NCI-H524 treated with DMSO at 0.1 percent for 48 hours (cell line): ENCODE measurements around the gene MYO6.
"Not testable (repeated sequence)": the region's sequence is repeated elsewhere in the genome, so short reads cannot be mapped to it uniquely, and the experiment has no call there.

Experiments
- DNase-seq: peaks from one replicate; lab custom pipeline; 2025; lab: John Stamatoyannopoulos, UW

MYO6 gene

DNA sequence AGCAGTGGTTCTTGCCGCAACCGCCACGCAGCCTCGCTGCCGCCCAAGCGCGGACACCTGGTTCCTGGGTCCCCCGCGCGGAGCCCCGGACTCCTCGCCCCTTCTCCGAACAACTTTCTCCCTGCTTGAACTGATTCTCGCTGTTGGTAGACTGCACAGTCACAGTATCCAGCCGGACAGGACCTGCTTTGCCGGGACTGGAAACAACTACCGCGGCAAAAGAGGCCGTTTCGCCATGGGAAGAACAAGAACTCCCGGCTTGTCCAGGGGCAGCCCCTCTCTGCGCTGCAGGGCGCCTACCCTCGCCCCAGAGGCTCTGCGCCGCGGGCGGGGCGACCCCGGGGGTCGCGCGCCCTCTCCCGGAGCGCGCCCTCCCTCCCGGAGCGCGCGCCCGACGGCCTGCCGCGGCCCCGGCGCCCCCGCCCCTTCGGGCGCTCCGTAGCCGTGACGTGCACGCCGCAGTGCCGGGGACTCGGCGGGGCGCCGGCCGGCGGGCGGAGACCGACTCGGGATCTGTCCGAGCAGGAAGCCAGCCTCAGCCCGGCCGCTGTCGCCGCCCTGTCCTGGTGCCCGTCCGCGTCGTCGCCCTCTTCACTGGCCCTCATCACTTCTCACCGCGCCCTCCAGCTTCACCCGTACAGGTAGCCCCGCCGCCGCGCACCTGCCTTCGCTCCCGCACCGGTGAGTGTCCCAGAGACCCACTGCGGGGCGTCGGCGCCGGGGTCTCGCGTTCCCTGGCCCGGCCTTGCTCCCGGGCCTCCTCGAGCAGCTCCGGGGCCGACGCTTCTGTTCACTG, at the start of gene MYO6:
MYO6 (plus strand) TSS at position 497 of the 796 bp plus-strand sequence. CDS start 68,309 bp downstream, outside the sequence.
- DNase-seq = no peak

DNA sequence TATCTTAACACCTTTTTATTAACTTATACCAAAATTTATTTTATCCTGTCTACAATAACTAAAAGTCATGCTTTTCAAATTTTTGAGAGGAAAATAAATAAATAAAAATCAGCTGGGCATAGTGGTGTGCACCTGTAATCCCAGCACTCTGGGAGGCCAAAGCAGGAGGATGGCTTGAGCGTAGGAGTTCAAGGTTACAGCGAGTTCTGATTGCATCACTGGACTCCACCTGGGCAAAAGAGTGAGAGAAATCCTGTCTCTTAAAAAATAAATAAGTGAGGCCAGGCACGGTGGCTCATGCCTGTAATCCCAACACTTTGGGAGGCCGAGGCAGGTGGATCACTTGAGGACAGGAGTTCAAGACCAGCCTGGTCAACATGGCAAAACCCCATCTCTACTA, 40.7 kb upstream of the MYO6 start:
- DNase-seq = not testable (repeated sequence)

DNA sequence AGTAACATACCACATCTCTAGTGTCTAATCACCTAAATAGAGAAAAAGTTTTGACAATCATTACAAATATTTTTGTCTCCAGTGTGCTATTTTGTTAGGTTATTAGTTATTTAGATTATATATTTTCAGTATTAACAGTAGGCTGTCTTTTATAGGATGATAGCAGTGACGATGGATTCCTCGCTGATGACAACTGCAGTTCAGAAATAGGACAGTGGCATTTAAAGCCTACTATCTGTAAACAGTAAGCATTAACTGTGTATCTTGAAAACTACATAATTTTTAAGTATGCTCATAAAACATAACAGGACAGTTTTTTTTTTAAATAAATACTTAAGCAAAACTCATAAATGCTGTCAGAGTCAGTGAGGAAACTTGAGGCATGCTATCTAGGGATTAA, 37.9 kb upstream of the MYO6 start:
- no peak for DNase-seq

DNA sequence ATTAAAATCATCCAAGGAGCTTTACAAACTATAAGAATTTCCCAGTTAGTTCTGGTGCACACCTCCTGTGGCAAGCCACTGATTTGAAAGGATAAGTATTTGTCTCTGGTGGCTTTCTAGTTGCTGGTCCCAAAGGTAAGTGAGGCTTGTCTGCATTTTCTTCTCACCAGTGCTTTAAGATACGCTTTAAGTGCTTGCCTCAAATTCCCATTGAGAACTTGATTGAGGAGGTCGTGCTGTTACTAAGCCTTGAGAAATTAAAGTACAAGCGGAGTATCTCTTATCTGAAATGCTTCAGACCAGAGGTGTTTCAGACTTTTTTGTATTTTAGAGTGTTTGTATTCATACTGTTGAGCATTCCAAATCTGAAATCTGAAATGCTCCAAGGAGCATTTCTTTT, 29.9 kb upstream of the MYO6 start:
- DNase-seq = no peak

DNA sequence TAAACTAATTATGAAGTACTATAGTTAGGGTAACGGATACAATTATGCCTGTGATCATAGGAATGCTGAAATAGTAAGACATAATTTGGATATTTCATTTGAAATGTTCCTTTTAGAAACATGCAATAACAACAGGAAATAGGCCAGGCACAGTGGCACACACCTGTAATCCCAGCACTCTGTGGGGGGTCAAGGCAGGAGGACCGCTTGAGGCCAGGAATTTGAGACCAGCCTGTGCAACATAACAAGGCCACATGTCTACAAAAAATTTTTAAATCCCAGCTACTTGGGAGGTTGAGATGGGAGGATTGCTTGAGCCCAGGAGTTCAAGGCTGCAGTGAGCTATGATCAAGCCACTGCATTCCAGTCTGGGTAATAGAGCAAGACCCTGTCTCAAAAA, 25.7 kb upstream of the MYO6 start:
- DNase-seq = no peak

DNA sequence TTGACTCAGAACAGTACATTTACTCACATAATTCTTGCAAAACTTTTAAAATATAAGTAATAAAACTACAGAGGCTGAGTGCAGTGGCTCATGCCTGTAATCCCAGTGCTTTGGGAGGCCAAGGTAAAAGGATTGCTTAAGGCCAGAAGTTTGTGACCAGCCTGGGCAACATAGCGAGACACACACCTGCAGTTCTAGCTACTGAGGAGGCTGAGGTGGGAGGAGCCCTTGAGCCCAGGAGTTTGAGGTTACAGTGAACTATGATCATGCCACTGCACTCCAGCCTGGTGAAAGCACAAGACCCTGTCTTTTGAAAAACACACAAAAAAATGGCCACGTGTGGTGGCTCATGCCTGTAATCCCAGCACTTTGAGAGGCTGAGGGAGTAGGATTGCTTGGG, 21.8 kb upstream of the MYO6 start:
- DNase-seq = no peak

DNA sequence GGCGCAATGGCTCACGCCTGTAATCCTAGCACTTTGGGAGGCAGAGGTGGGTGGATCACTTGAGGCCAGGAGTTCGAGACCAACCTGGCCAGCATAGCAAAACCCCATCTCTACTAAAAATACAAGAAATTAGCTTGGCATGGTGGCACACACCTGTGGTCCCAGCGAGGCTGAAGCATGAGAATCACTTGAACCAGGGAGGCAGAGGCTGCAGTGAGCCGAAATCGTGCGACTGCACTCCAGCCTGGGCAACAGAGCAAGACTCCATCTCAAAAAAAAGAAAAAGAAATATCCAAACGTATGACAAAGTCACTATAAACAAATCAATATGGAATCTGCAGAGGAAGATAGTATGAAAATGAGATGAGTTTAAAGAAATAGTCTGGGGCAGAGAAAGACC, 18.0 kb upstream of the MYO6 start:
- not testable (repeated sequence) for DNase-seq

DNA sequence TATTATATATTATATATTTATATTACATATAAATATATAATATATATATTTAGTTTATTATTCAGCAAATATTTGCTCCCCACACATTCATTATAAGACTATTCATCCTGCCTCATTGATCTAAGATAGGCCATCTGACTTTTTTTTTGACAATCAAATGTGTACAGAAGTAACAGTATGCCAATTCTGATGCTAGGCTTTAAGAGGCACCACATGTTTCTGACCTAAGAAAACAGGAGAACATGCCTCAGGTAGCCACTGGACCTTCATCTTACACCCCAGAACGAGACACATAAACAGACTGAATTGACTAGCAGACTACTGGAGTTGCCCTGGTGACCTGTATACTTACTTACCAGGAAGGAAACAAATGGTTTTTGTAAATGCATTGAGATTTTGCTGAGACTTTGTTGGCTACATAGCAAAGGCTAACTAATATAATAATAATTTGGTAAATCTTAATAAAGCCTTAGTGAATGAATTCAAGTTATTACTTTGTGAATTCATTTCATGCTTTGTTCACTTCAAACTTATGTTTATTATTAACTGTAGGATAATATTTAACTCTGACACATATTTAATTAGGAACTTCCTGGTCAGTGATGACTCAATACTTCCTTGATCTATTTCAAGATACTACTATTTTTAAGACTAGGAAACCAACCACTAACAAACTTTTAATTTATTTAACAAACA, 13.4 kb upstream of the MYO6 start:
- DNase-seq = no peak

DNA sequence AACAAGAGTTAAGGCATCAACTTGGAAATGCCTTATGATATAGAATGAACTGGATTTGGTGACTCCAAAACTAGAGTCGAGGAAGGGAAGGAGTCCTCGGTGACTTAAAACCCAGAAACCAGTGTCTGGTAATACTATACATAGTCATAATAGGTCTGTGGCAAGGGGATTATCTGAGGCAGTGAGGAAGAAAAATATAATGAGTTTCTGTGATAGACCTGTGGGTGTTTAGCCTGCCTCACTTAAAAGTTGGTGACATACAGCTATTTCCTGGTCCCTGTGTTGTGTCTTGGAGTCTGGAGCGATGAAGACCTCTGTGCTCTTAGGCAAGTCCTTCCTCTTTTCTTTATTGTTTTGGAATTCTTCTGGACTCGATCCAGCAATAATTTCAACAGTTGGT, 5.1 kb upstream of the MYO6 start:
- no peak for DNase-seq

DNA sequence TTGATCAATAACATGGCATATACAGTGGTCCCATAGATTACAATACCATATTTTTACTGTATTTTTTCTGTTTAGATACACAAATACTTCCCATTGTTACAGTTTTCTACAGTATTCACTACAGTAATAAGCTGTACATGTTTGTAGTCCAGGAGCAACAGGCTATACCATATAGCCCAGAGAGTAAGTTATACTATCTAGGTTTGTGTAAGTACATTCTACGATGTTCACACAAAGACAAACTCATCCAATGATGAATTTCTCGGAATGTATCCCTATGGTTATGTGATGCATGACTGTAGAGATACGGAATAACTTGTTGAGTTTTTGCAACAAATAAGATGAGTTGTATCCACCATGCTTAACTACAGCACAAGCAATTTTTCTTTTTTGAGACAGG, 3.6 kb upstream of the MYO6 start:
- no peak for DNase-seq

DNA sequence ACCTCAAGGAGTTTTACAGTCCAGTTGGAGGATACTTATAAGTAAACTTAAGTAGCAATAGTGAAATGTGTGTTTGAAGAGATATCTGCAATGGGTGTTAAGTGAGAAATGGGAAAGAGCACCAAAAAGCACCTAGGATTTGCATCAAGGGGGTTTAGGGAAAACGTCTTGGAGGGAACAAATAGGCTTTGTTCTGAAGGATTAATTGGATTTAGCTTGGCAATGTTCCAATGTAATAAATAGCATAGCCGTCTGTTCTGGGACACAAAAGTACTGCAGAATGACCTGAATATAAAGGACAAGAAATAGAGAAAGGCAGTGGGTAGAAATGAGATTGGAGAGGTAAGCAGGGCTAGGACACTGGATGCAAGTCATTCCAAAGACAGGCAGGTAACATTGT, 2.8 kb upstream of the MYO6 start:
- peak; percentile 97 for DNase-seq

DNA sequence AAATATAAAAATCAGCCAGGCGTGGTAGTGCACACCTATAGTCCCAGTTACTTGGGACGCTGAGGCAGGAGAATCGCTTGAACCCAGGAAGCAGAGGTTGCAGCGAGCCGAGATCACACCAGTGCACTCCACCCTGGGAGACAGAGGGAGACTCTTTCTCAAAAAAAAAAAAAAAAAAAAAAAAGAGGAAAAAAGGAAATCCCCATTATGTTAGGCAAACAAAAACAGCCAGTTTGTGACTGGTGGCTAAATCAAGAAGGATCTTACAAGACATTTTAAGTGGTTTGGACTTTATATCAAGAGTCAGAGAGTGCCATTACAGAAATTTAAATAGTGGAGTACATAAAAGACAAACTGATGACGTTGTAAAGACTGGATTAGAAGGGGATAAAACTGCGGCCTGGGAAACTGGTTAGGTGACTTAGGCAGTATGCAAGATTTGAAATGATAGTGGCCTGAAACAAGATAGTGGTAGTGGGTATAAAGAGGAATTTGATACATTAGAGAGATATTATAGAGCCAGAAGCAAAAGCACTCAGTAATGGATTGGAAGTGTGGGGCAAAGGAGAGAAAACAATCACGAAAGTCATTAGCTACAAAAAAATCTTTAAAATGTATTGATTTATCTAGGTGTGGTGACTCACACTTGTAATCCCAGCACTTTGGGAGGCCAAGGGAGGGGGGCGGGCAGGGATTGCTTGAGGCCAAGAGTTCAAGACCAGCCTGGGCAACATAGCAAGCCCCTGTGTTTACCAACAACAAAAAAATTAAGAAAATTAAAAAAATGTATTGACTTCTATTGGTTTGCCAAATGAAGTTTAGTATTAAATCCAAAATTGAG, 1.7 kb upstream of the MYO6 start:
- no peak for DNase-seq

DNA sequence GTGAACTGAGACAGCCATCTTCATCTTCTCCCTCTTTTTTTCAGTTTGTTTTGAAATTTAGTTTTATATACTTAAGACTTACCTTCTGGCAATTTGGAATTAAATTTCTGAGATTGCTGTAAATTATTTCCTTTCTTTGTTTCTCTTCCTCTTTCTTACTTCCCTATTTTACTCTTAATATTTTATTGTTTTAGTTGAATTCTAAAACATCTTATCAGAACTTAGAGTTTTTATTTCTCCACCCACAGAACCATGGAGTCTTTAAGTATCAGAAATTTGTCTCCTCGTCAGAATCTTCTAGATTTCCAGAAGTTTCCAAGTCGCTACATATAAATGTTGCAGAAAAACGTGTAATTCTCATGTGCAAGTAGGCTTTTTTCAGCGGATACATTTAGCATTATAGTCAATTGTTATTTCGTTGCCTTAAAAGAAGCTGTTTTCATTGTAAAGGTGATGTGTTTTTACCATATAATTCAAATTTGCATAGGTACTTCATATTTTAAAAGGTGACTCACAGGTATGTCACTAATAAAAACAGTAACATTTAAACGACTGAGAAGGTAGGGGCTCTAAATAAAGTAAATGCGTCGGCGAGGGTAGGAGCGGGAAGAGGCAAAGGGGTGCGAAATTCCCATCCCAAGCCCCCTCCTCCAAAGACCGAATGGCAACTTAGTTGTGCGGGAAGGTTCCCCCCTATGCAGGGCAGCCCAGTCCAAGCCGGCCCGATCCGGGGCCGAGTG, 866 bp upstream of the MYO6 start:
- no peak for DNase-seq

DNA sequence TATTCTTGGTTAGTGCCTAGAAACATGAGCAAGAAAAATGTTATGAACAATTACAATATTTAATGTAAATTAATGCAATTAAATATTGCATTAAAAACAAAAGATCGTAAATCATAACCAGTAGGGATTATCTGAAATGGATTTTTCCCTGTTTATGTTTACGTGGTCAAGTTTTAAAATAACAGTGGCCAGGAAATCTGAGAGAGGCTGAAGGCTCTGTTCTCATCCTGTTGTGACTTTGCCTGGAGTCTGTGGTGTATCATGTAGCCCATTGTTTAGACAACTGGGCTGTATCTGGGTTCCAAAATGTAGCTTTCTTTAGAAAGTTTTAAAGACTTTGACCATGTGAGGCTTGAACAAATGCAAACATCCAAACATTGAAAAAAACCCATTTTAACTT, 2.4 kb downstream of the MYO6 start:
- DNase-seq = no peak

DNA sequence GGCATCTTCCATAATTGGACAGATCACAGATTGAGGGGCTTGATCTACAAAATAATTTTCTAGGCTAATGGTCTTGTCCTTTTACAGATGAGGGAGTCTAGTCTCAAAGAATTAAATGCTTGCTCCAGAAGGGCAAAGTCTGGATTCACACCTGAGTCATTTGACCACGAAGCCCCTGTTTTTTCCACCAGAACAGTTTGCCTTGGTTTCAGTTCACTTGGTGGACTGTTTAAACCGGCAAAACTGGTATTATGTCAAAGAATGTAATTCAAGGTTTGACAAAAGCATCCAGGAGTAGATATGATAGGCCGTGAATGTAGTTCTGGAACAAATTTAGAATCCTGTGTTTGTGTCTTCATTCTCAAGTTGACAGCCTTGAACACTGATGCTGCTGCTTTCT, 3.3 kb downstream of the MYO6 start:
- DNase-seq = no peak

DNA sequence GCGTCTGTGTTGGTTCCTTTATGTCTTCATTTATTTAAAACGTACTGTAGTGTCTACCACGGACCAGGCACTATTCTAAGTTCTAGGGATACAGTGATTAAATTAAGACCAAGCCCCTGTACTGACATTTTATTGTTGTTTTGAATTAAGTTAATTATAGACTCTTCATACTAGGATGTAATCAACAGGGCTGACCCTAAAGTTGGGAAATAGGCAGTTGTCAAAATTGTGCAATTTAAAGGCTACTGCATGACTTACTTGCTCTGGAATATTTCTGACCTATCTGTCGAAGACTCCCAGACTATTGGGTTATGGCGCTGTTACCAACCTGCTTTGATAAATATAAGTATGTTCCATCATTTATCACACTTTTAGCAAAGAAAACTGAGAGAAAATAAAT, 6.7 kb downstream of the MYO6 start:
- DNase-seq = no peak

DNA sequence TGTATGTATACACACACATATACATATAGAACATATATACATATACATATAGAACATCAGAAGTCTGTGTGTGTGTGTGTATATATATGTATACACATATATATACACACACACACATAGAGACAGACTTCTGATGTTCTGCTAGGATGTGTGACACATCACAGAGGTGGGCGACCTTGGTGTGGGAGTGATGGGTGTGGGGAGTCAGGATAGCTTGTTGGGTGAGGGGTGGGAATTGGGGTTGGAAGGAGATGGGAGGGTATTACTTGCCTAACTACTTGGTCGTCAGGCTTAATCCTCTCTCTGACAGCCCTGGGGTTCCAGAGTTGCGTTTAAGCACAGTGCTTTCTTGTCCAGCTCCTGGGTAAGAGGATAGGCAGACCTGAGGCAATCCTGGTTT, 8.3 kb downstream of the MYO6 start:
- DNase-seq = no peak

DNA sequence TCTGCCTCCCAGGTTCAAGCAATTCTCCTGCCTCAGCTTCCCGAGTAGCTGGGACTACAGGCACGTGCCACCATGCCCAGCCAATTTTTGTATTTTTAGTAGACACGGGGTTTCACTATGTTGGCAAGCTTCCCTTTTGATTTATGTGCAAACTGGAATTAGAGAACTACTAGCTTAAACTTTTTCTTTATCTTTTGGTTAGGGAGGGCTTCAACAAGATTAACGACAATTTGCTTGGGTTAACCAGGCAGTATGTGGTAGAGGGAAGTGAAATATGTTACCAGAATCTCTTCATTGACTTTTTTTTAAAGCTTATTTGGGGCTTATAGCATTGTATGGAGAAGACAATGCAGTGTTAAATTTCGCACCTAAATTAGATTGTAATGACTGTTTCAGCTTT, 9.0 kb downstream of the MYO6 start:
- no peak for DNase-seq

DNA sequence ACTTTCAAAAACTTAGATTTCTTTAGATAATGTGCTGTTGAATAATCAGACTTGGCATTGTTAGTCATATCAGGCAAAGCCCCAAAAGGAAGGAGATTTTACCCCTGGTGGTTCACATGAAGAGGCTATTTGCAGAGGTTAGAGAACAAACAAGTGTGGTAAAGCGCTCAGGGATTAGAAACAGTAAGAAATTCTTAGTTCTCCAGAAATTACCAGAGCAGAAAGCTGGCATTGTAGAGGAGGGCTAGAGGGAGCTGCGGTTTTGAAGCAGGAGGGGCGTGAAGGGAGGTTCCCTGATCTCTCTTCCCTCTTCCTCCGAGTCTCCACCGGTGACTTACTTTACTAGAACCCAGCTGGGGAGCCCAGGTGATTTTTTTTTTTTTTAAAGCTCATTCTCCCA, 10.2 kb downstream of the MYO6 start:
- no peak for DNase-seq

DNA sequence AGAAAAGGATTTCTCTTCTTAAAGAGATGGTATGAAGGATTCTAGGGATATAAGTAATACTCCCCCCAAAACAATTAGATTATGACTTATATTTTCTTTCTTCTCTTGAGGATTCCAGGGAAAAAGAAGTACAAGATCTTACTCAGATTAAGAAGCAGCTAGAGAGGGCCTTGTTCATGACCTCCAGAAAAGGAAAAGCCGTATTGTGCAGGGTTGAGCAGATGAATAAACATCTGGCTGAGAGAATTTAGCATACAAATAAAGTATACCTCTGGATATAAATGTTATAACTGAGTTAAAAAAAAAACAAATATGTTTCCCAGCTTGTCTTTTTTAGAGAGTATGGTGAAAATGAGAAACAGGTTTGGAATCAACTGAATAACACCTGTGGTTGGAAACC, 11.3 kb downstream of the MYO6 start:
- no peak for DNase-seq

DNA sequence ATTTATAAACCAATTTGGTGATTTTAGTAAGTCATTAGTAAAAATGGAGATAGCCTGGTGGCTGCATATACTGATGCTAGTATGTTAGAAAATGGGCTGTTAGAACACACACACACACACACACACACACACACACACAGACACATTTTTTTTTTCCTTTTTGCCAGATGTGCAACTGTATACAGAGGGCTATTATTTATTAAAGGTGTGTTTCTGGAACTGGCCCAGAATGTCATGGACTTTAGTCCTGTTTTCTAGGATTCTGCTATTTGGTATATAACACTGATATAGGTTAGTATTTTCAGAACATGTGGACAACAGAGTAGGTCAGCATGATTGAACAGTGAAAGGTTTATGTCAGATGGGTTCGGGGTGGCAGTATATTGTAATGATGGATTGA, 12.4 kb downstream of the MYO6 start:
- DNase-seq = no peak

DNA sequence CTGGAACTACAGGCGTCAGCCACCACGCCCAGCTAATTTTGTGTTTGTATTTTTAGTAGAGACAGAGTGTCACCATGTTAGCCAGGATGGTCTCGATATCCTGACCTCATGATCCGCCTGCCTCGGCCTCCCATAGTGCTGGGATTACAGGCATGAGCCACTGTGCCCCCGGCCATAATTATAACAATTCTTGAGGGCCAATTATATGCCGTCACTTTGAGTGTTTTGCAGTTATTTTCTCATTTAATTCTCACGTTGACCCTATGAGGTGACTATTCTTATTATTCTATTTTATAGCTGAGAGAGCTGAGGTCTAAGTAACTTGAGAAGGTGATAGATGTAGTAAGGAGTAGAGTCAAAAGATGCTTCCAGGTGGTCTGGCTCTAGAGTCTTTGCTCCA, 13.0 kb downstream of the MYO6 start:
- no peak for DNase-seq
